GM18868 (cell line): ENCODE data around the gene CASP9.
"Not testable (repeated sequence)": the region's sequence is repeated elsewhere in the genome, so short reads cannot be mapped to it uniquely, and the experiment has no call there.

Experiments
- ATAC-seq: cut with Tn5 transposase; IDR thresholded peaks from one replicate; pipeline ENCODE4 v1.9.1; 2021; ENCODE audit warnings: mild to moderate bottlenecking, moderate library complexity; ENCODE audit not compliant: unreplicated experiment

Gene CASP9

DNA sequence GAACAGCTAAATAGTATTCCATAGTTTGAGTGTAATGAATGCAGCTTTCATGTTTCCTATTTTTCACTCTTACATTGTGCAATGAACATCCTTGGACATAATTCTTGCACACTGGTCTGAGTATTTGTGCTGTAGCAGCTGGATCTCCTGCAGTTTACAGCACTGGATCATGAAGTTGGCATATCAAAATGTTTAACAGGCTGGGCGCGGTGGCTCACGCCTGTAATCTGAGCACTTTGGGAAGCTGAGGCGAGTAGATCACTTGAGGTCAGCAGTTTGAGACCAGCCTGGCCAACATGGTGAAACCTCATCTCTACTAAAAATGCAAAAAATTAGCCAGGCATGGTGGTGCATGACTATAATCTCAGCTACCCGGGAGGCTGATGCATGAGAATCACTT, 52.9 kb downstream of the CASP9 start:
- ATAC-seq = not testable (repeated sequence)

DNA sequence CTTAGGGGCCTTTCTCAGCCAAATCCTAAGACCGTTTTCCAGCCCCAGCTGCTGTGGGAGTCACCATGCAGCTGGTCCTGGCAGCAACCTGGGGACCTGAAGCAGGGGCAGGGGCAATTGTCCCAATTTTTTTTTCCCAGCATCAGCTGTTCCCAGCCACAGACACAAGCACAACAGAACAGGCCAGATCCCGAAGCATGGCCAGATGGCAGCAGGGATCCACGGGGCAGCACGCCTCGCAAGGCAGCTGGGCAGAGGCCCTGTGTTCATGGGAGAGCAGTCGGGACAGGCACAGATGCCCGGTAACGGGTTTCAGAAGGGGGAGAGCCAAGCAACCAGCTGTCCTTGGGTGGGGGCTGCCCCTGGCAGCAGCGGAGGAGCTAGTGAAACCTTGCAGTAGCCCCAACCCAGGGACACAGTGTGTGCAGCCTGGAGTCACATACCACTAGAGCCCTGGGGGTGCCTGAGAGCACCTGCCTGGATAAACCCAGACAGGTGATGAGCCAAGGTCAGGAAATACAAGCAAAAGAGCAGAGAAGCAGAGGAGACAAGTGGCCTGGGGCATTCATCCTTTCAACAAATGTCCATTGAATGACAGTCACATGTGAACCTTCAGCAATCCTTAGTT, 54.1 kb downstream of the CASP9 start:
- ATAC-seq = not testable (repeated sequence)

DNA sequence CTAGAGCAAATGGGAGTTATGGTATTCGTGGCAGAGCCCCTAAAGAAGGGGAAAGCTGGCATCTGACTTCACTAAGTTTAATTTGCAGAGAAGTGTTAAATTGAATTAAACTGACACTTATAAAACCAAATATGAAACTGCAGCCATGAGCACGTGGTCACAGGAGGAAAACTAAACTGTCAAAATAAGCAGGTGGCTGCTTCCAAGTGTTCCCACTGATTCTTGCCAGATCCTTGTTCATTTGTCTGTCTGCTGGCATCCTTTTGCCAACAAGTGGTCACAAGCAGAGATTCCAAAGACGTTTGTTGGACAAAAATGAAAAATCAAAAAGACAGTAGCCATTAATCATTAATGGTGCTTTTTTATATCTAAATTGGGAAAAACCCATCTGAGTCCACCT, 54.7 kb downstream of the CASP9 start:
- no peak for ATAC-seq

DNA sequence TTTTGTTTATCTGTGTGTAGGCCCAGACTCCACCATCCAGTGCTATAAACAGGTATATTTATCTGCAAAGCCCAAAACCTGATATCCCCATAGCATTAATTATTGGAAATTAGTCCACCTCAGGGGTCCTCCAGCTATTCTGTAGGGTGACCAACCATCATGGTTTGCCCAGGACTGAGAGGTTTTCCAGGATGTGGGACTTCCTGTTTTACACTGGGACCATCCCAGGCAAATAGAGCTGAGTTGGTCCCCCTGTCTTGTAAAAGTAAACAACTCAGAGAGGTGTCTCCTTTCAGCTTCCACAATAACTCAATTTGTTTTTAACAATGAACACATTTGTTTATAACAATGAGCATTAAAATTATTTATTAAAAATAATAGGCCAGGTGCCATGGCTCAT, 55.9 kb downstream of the CASP9 start:
- no peak for ATAC-seq

DNA sequence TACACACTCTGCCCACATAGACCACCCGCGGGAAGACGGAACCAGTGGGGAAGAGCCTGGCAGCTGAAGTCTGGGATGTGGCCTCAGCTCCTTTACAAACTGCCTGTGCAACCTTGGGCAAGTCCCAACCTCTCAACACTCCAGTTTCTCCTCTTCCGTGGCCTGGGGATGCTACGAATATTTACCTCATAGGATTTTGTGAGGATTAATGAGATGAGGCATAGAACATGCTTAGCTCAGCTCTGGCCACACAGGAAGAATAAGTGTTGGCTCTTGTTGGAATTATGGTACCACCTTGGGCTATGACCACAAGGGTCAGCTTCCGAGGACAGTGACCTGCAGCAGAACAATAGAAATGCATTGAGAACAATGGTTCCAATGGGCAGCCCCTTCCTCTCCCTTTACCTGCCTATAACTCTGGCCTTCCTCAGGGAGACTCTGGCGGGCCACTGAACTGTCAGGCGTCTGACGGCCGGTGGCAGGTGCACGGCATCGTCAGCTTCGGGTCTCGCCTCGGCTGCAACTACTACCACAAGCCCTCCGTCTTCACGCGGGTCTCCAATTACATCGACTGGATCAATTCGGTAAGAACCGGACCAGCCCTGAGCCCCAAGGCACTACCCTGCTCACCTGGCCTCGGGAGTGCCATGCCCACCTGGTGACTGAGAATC, 56.9 kb downstream of the CASP9 start:
- not testable (repeated sequence) for ATAC-seq

DNA sequence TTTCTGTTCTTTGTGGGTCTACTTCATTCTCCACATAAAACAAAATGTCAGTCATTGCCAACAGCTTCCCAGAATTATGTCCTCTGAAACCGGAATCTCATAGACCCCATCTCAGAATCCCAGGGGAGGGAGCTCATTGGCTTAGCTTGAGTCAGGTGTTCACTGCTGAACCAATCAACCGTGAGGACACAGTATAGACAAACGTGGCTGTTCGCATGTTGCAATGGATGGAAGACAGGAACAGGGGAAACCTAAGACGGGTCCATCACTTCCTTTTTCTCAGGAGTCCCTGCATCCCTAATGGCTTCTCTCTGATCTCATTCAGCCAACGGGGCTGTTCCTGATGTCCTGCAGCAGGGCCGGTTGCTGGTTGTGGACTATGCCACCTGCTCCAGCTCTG, 58.3 kb downstream of the CASP9 start:
- no peak for ATAC-seq

DNA sequence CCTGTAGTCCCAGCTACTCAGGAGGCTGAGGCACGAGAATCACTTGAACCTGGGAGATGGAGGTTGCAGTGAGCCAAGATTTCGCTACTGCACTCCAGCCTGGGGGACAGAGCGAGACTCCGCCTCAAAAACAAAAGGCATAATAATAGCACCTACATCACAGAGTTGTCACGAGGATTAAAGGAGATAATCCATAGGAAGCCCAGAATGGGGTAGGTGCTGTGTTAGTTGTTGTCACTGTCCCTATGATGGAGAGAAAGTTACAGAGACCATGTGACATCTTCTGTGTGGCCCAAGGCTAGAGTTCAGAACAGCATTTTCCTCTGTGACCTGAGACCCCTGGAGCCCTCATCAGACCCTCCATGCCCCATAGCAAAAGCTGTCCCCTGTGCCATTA, 60.1 kb downstream of the CASP9 start:
- not testable (repeated sequence) for ATAC-seq

DNA sequence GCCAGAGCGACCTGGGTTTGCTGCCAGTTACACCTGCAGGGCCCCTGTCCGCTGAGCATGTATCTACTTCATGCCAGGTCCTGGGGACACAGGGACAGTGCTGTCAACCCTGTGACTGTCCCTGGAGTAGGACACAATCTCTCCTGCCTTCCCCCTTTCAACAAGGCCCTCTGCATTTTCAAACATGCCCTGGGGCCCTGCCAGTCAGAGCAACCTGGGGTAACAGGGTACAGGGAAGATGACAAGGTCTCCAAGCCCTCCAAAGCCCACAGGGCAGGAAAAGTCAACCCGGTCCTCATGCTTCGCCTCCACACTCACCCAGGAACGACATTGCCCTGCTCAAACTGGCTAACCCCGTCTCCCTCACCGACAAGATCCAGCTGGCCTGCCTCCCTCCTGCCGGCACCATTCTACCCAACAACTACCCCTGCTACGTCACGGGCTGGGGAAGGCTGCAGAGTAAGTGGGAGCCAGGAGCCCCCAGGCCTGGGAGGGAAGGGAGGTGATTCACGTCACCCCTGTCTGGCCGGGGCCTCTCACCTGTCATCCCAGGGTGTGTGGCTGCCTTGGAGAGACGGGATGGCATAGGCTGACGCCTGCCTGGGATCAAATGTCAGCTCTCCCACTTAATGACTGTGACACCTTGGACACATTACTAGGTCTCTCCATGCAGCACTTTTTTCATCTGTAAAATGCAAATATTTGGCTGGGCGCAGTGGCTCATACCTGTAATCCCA, 60.8 kb downstream of the CASP9 start:
- ATAC-seq = not testable (repeated sequence)

DNA sequence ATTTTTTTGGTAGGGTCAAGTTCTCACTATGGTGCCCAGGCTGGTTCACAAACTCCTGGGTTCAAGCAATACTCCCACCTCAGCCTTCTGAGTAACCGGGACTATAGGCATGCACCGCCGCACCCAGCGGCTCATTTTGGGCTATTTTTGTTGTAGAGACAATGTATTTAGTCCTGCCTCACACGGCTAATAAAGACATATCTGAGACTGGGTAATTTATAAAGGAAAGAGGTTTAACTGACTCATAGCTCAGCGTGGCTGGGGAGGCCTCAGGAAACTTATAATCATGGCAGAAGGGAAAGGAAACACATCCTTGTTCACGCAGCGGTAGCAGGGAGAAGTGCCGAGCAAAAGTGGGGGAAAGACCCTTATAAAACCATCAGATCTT, 63.3 kb downstream of the CASP9 start:
- ATAC-seq = no peak

DNA sequence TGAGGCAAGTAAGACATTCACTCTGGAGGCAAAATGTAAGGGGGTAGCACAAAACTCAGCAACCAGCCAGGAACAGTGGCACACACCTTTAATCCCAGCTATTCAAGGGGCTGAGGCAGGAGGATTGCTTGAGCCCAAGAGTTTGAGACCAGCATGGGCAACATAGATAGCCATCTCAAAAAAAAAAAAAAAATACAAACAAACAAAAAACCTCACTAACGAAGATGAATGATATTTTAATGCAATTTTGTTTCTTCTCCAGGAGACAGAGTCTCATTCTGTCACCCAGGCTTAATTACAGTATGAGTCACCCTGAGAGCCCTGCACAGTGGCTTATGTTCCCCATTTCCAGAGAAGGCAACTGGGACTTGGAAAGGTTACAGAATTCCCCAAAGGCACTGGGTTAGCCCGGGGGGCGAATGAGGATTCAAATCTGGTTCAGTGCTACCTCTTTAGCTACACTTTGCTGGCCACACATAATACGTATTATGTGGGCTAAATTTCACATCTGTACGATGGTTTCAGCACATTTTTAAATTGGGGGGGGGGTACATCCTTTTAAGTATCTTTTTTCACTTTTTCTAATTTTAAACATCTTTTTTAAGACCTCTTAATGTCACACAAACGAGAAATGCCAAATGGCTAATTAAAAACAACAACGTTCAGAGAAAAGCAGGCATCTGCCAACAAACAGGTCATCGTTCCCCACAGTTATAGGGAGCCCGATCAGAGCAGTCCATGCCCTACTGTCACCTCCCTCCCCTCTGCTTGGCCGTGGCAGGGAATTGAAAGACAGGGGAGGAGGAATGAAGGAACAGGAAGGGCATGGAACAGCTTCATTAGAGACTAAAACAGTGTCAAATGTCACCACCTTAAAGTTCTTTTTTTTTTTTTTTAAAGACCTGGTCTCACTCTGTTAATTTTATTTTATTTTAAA, 64.0 kb downstream of the CASP9 start:
- no peak for ATAC-seq

DNA sequence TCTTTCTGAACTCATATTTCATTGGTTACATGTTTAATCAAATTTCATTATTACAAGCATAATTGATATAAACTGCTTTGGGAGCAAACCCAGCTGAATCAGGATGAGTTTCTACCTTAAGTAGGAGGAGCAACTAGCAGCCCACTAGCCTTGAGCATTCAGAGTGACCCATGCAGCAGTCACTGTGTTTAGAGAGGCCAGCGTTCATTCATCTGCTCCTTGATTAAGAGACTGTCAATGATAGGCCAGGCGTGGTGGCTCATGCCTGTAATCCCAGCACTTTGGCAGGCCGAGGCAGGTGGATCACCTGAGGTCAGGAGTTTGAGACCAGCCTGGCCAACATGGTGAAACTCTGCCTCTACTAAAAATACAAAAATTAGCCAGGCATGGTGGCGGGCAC, 65.6 kb downstream of the CASP9 start:
- ATAC-seq = not testable (repeated sequence)

DNA sequence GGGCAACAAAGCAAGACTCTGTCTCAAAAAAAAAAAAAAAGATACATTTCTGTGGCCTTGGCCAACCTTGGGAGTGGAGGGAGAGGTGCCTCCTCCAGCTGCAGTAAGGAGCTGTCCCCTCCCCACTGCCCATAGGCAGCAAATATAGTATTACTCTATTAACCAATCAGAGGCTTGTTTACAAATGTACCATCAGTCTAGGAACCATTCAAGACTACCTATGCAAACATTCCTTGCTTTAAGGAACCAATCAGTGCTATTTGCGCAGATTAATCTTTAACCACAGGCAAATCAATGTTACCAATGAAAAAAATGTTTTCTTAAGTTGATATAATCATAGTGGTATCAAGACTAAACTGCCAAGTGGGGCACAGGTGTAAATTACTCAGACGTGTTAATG, 66.4 kb downstream of the CASP9 start:
- no peak for ATAC-seq

DNA sequence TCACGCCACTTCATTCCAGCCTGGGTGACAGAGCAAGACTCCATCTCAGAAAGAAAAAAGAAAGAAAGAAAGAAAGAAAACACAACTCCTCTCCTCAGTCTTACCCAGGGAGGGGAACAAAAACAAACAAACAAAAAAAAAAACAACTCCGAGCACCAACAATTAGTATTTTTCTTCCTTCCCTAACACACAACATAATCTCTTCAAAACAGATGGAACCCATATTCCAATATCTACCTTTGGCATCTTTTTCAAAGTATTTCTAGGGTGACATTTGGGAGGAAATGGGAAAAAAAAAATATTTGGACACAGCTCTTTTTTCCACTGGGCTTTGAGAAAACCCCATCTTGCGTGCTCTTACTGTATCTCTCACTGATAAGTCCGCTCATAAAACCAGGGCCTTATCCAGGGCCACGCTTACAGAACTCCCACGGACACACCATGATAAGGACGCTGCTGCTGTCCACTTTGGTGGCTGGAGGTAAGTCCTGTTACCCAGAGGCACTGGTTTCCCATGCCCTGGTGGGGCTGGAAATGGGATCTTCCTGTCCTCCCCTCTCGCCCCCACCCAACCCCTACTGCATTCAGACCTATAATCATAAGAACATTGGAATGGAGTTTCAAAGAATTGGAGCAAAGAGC, 67.6 kb downstream of the CASP9 start, which contains the start of gene CELA2A:
Gene CELA2A, plus strand, starts transcription at position 420 of the 642 bp plus-strand sequence. Its CDS starts 22 bp downstream, at position 442.
- no peak for ATAC-seq

DNA sequence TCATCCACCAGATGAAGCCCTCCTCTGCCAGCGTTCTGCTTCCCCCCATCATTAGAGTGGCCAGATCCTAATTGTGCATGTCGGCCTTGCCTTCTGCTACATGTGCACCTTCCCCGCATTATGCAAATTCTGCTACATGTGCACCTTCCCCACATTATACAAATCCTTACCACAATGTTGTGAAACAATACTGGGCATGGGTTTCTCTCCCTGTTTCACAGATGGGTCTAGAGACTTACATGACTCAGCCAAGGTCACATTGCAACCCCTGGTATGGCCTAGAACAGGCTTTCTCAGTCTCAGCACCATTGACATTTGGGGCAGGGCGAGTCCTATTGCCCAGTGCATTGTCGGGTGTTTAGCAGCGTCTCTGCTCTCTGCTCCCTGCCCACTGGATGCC, 68.5 kb downstream of the CASP9 start:
- no peak for ATAC-seq

DNA sequence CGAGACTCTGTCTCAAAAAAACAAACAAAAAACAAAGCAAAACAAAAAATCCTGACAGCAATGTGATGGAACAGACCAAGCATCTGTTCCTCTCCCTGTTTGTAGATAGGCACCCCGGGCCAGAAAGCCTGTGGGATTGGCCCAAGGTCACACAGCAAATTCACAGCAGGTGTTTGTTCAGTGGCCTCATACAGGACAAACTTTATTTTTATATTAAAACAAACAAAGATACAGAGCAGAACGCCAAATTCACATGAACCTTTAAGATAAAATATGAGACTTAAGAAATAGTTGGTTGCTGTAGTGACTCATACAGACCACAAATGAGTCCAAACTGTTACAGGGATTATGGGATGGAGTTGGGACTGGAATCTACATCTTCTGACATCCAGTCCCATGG, 69.8 kb downstream of the CASP9 start:
- ATAC-seq = no peak

DNA sequence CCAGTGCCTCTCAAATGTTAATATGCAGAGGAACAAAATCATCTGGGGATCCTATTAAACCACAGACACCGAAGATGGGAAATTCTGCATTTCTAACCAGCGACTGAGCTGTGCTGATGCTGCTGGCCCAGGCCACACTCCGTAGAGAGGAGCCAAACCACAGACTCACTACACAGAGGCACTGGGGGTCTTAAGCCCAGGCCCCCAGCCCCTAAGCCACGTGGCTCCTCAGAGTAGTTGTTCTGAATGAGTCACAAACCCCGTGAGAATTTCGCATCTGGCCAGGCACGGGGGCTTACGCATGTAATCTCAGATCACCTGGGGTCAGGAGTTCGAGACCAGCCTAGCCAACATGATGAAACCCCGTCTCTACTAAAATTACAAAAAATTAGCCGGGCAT, 70.3 kb downstream of the CASP9 start:
- no peak for ATAC-seq

DNA sequence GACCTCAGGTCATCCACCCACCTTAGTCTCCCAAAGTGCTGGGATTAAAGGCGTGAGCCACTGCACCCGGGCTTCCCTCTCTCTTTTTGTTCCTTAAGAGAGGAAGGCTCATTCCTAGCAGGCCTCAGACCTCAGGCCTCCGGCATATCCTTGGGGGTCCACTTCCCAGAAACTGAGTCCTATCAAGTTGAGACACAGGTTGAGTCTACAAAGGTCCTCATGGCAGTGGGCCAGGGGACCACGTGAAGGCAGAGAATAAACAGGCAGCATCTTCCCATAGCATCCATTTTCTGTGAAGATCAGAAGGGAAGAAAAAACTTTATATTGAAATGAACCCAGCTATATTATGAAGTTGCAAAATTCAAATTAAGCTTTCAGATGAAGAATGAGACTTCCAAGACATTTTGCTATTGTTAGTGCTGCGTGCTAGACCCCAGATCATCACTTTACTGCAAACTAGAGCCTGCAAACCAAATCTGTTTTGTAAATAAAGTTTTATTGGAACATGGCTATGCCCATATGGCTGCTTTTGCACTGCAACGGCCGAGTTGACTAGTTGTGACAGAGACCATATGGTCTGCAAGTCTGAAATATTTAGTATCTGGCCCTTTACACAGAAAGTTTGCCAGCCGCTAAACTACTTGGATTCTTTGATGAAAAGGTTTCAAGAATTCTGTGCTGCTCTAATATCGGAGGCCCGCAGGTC, 71.0 kb downstream of the CASP9 start:
- ATAC-seq = no peak

DNA sequence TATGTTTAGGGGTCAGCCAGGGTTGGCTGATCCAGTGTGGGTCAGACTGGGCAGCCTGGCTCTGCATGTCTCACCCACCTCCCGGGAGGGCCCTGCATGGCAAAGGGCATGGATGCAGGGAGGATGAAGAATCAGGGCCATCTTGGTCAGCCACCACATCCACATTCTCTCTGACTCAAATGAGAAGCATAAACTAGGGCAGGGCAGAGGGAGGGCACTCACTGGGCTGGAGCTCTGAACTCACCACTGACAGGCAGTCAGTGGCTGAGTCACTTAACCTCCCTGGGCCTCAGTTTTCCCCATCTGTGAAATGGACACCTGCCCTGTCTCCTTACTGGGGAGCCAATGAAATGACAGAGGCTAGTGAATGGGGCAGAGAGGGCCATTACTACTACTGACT, 71.8 kb downstream of the CASP9 start:
- no peak for ATAC-seq

DNA sequence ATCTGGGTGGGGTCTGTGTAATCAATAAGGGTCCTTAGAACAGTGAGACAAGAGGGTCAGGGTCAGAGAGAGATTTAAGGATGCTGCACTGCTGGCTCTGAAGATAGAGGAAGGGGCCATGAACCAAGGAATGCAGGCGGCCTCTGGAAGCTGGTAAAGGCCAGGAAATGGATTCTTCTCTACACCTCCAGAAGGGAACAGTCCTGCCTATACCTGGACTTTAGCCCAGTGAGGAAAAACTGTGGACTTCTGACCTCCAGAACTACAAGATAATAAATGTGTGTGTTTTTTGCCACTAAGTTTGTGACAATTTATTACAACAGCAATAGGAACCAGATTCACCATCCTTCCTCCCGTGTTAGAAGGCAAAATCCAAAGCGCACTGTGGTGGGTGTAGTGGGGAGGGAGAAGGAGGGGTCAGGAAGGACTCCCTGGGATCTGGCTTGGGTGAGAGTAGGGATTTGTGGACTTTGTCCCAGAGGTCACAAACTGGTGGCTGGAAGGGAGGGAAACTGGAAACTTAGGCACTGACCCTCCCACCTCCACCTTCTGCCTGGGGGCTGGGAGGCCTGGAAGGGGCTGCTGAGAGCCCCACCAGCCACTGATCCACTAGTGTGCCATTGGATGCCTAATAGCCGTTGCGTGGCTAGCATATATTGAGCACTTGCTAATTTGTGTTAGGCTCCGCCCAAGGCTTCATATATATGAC, 72.8 kb downstream of the CASP9 start:
- no peak for ATAC-seq
